Gastroesophageal sphincter (tissue), 3 donors: ENCODE data around the gene SEC24D.

ENCODE experiments used
- POLR2A ChIP-seq, 2 donors: fragments of 450-650 bp; IDR thresholded peaks; one replicate each; pipeline ENCODE4 v1.6.1; 2017; ENCODE audit warnings: antibody characterized with exemption in 2 of 2, mild to moderate bottlenecking in 2 of 2, moderate library complexity in 1 of 2
- POLR2AphosphoS5 ChIP-seq: sonication (generic); formaldehyde crosslinking; IDR thresholded peaks from one replicate; pipeline ENCODE4 v1.6.1; 2017; ENCODE audit warnings: antibody characterized with exemption
- TF ChIP-seq, protein P1 (sequence below), 4 experiments: fragments of 200-600 bp in 2 of 4; fragments of 450-650 bp in 2 of 4; sonication (generic) in 1 of 4; IDR thresholded peaks; one replicate each; pipeline ENCODE4 v1.5.1; 2017 to 2019; ENCODE audit warnings: antibody characterized with exemption in 4 of 4, mild to moderate bottlenecking in 2 of 4, moderate library complexity in 2 of 4

DNA sequence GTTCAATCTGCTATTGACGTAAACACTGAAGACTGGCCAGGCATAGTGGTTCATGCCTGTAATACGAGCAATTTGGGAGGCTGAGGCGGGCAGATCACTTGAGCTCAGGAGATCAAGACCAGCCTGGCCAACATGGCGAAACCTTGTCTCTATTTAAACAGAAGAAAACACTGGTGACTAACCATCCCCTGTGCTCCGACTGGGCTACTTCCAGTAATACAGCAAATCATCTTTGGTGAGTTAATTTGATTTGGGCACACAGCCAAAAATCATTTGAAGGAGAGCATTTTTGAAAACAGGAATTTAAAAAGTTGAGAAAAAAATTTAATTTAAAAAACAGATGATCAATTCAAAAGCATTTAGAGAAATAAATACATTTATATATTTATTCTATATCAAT lies 52.0 kb downstream of the SEC24D start:
- TF ChIP-seq, protein P1, sequence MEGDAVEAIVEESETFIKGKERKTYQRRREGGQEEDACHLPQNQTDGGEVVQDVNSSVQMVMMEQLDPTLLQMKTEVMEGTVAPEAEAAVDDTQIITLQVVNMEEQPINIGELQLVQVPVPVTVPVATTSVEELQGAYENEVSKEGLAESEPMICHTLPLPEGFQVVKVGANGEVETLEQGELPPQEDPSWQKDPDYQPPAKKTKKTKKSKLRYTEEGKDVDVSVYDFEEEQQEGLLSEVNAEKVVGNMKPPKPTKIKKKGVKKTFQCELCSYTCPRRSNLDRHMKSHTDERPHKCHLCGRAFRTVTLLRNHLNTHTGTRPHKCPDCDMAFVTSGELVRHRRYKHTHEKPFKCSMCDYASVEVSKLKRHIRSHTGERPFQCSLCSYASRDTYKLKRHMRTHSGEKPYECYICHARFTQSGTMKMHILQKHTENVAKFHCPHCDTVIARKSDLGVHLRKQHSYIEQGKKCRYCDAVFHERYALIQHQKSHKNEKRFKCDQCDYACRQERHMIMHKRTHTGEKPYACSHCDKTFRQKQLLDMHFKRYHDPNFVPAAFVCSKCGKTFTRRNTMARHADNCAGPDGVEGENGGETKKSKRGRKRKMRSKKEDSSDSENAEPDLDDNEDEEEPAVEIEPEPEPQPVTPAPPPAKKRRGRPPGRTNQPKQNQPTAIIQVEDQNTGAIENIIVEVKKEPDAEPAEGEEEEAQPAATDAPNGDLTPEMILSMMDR (IDR thresholded peaks at IDR 0.05): no peak
- TF ChIP-seq POLR2A (IDR thresholded peaks at IDR 0.05) (no peak), POLR2AphosphoS5 (no peak)
